Kidney epithelial cell (primary cell): Measurements from ENCODE around the gene TMSB15C. TPM values are rescaled to one million over a fixed set of nuclear protein-coding genes. Genes with fewer than 3 reads are reported as not detected.

ENCODE experiments used
- DNase-seq: peaks from one replicate; pipeline ENCODE4 v3.0.0-alpha.2; 2010; ENCODE audit warnings: low read depth
- H3K27me3 ChIP-seq: 2 replicates; pipeline ENCODE4 v1.6.0; 2011; ENCODE audit warnings: low read length; ENCODE audit not compliant: control insufficient read depth, insufficient read depth
- H3K36me3 ChIP-seq: 2 replicates; pipeline ENCODE4 v1.5.1; 2011; ENCODE audit warnings: low read length; ENCODE audit not compliant: control insufficient read depth, insufficient read depth
- H3K4me3 ChIP-seq: 2 replicates; pipeline ENCODE4 v1.5.1; 2011; ENCODE audit warnings: low read depth, mild to moderate bottlenecking, control low read depth, low read length
- total RNA-seq: library from RNA; depleted of rRNA; stranded (reverse); fragments of >200 nt; gene quantifications from 2 replicates; pipeline ENCODE4 v1.2.3, GENCODE V29; 2015
- TF ChIP-seq, protein P1 (sequence below): IDR thresholded peaks from 2 replicates; pipeline ENCODE4 v1.5.1; 2011; ENCODE audit warnings: mild to moderate bottlenecking, moderate library complexity, low read length, control low read depth, inconsistent platforms; ENCODE audit not compliant: insufficient read depth, poor library complexity, severe bottlenecking

TMSB15C gene
- total RNA-seq, 1 donor from 2014 or later = 9.1 TPM

DNA sequence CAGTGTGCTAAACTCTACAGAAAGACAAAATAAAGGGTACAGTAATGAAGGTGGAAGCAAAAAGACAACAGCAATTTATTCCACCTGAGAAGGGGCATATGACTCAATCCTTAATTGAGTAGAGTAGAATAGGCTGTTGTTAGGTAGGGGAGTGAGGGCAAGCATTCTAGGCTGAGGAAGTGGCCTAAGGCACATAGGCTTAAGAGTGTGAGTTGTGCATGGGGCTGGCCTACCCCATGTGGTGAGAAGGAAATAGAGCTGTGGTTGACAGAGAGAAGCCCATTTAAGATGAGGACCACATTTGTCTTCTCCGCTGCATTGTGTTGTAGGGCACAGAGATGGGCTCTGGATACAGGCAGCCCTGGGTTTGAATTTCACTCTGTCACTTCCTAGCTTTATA, 32.9 kb upstream of the TMSB15C start:
- H3K27me3 ChIP-seq = no peaks in the 10 kb centered on the region
- H3K4me3 ChIP-seq = no peak overlapping the region
- DNase-seq = no peak
- TF ChIP-seq, protein P1, sequence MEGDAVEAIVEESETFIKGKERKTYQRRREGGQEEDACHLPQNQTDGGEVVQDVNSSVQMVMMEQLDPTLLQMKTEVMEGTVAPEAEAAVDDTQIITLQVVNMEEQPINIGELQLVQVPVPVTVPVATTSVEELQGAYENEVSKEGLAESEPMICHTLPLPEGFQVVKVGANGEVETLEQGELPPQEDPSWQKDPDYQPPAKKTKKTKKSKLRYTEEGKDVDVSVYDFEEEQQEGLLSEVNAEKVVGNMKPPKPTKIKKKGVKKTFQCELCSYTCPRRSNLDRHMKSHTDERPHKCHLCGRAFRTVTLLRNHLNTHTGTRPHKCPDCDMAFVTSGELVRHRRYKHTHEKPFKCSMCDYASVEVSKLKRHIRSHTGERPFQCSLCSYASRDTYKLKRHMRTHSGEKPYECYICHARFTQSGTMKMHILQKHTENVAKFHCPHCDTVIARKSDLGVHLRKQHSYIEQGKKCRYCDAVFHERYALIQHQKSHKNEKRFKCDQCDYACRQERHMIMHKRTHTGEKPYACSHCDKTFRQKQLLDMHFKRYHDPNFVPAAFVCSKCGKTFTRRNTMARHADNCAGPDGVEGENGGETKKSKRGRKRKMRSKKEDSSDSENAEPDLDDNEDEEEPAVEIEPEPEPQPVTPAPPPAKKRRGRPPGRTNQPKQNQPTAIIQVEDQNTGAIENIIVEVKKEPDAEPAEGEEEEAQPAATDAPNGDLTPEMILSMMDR = no peak
- no peaks in the 10 kb centered on the region for H3K36me3 ChIP-seq

DNA sequence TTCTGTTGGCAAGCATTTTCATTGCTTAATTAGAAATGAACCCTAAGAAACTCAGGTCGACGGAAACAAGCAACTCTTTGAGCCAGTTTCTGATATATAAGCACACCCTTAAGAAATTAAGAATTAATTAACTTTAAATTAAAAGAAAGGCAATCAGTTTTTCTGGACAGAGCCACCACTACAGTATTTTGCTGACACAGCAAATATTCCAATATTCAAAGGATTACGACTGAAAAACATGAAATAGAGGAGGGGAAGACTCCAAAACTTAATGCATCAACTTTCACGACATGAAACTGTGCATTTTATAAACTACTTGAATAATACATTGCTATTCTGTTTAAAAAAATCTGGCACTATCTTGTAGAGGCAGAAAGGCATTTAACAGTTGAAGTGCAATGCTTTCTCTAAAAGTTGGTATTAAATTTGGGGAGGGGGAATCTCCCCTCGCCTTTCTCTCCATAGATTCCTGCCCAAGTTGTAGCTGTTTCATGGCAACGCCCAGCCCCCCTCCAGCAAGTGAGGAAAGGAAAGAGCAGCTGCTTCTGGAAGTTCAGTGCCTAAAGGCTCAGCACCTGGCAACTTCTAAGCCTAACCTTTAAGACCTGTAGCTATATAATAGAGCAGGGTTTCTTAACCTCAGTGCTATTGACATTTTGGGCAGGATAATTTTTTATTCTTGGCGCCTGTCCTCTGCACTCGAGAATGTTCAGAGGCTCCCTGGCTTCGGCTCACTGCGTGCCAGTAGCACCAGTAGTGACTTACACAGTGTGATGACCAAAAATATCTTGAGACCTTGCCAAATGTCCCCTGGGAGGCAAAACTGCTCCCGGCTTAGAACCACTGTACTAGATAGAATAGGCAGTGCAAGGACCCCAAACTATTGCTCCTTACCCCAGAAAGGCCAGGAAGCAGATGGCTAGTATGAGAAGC, 29.6 kb upstream of the TMSB15C start:
- Histone ChIP-seq H3K4me3 (no peak overlapping the region), H3K27me3 (no peaks in the 10 kb centered on the region), H3K36me3 (no peaks in the 10 kb centered on the region)
- TF ChIP-seq, protein P1 = no peak
- no peak for DNase-seq

DNA sequence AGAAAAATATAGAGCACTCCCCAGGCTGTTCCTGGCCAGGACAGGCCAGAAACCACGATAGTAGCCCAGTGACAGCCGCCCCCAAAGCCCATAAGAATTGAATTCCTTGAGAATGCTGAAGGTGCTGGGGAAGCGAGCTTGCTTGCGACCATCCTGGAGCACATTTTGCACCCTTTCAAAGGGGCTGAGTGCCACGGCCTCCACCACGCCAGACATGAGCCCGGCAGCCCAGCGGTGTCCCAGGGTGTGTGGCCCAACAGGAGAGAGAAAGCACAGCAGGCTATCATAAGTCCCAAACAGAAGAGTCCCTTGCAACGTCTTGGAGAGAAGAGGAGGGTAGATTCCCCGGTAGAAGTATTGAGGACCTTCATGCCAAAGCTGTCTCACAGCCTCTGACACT, 28.6 kb upstream of the TMSB15C start:
- no peaks in the 10 kb centered on the region for H3K27me3 ChIP-seq
- no peak for DNase-seq
- TF ChIP-seq, protein P1 = no peak
- no peaks in the 10 kb centered on the region for H3K36me3 ChIP-seq
- no peak overlapping the region for H3K4me3 ChIP-seq

DNA sequence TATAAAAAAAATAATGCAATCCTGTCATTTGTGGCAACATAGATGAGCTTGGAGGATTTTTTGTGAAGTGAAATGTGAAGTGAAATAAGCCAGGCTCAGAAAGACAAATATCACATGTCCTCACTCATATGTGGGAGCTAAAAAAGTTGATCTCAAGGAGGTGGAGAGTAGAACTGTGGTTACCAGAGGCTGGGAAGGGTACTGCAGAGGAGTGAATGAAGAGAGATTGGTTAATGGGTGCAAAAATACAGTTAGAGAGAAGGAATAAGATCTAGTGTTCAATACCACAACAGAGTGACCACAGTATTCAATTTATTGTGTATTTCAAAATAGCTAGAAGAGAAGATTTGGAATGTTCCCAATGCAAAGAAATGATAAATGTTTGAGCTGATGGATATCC, 22.9 kb upstream of the TMSB15C start:
- DNase-seq = no peak
- Histone ChIP-seq H3K36me3 (no peaks in the 10 kb centered on the region), H3K27me3 (no peaks in the 10 kb centered on the region), H3K4me3 (no peak overlapping the region)
- TF ChIP-seq, protein P1 = no peak

DNA sequence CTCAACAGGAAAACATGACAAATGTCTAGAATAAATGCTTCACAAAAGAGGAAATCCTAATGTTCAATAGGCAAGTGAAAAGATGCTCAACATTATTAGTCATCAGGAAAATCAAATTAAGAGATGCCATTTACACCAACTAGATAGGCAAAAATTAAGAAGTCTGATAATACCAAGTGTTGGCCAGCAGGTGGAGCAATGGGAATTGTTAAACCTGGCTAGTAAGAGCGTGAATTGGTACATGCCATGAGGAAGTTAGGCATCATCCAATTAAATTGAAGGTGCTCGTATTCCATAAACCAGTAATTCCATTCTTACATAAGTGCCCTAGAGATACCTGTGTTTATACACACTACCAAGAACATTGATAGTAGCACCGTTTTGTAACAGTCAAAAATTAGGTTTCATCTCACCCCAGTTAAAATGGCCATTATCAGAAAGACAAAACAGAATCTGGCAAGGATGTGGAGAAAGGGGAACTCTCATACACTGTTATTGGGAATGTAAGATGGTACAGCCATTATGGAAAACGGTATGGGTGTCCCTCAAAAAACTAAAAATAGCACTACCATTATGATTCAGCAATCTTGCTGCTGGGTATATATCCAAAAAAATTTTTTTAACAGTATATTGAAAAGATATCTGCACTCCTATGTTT, 22.2 kb upstream of the TMSB15C start:
- H3K36me3 ChIP-seq = no peaks in the 10 kb centered on the region
- H3K27me3 ChIP-seq = no peaks in the 10 kb centered on the region
- DNase-seq = peak; percentile 55
- H3K4me3 ChIP-seq = no peak overlapping the region
- TF ChIP-seq, protein P1 = peak; percentile 56
